Vagina (tissue), 2 donors: ENCODE results near the gene PALLD. TPM values are rescaled to one million over a fixed set of nuclear protein-coding genes. Genes with fewer than 3 reads are reported as not detected.

ENCODE experiments used
- DNase-seq, 2 donors: peaks; one replicate each; pipeline ENCODE4 v3.0.0-alpha.2; 2017; ENCODE audit errors: extremely low spot score in 2 of 2
- H3K27ac ChIP-seq: fragments of 200-600 bp; sonication (generic); one replicate; pipeline ENCODE4 v1.5.1; 2019
- H3K27me3 ChIP-seq: fragments of 200-600 bp; sonication (generic); one replicate; pipeline ENCODE4 v1.5.1; 2019
- H3K36me3 ChIP-seq, 2 donors: fragments of 200-600 bp; sonication (generic); one replicate each; pipeline ENCODE4 v1.5.1; 2017 to 2019
- H3K4me1 ChIP-seq: fragments of 200-600 bp; sonication (generic); one replicate; pipeline ENCODE4 v1.5.1; 2019
- H3K4me3 ChIP-seq, 2 donors: fragments of 200-600 bp; sonication (generic); 1 replicate in 1 of 2; 2 replicates in 1 of 2; pipeline ENCODE4 v1.5.1; 2016 to 2019
- H3K9me3 ChIP-seq: fragments of 200-600 bp; sonication (generic); one replicate; pipeline ENCODE4 v1.5.1; 2019
- POLR2A ChIP-seq, 2 donors: fragments of 450-650 bp; IDR thresholded peaks; one replicate each; pipeline ENCODE4 v1.6.1; 2017; ENCODE audit warnings: antibody characterized with exemption in 2 of 2, mild to moderate bottlenecking in 2 of 2, moderate library complexity in 2 of 2
- POLR2AphosphoS5 ChIP-seq, 2 donors: sonication (generic); formaldehyde crosslinking; IDR thresholded peaks; one replicate each; pipeline ENCODE4 v1.9.0; 2017; ENCODE audit warnings: antibody characterized with exemption in 2 of 2, mild to moderate bottlenecking in 2 of 2, low read depth in 1 of 2; ENCODE audit not compliant: insufficient read depth in 1 of 2
- intact Hi-C: fragments of 100-400 bp; cut with DNase I; formaldehyde crosslinking; loops from one replicate; pipeline ENCODE4 v1.15.1; 2023
- total RNA-seq: library from RNA; depleted of rRNA; stranded (reverse); fragments of >200 nt; gene quantifications from one replicate; pipeline ENCODE4 v1.2.3, GENCODE V29; 2016
- TF ChIP-seq, protein P1 (sequence below), 3 experiments: fragments of 450-650 bp in 2 of 3; fragments of 200-600 bp in 1 of 3; sonication (generic) in 1 of 3; IDR thresholded peaks; one replicate each; pipeline ENCODE4 v1.5.1; 2017 to 2019; ENCODE audit warnings: antibody characterized with exemption in 3 of 3, mild to moderate bottlenecking in 2 of 3, moderate library complexity in 2 of 3

The PALLD gene
- total RNA-seq, 1 donor from 2014 or later: 229 TPM

- intact Hi-C loops: no loop called here
- Histone ChIP-seq H3K4me3 (no peak overlapping the region), H3K4me1 (no peaks in the 10 kb centered on the region), H3K27me3 (no peaks in the 10 kb centered on the region), H3K36me3 (no peaks in the 10 kb centered on the region), H3K27ac (no peak overlapping the region), H3K9me3 (no peaks in the 10 kb centered on the region)
- DNase-seq: no peak
- TF ChIP-seq POLR2AphosphoS5 (IDR thresholded peaks at IDR 0.05; ENCODE audit: insufficient read depth in 1 of 2, low read depth in 1 of 2) (no peak), POLR2A (IDR thresholded peaks at IDR 0.05) (no peak)
- TF ChIP-seq, protein P1, sequence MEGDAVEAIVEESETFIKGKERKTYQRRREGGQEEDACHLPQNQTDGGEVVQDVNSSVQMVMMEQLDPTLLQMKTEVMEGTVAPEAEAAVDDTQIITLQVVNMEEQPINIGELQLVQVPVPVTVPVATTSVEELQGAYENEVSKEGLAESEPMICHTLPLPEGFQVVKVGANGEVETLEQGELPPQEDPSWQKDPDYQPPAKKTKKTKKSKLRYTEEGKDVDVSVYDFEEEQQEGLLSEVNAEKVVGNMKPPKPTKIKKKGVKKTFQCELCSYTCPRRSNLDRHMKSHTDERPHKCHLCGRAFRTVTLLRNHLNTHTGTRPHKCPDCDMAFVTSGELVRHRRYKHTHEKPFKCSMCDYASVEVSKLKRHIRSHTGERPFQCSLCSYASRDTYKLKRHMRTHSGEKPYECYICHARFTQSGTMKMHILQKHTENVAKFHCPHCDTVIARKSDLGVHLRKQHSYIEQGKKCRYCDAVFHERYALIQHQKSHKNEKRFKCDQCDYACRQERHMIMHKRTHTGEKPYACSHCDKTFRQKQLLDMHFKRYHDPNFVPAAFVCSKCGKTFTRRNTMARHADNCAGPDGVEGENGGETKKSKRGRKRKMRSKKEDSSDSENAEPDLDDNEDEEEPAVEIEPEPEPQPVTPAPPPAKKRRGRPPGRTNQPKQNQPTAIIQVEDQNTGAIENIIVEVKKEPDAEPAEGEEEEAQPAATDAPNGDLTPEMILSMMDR (IDR thresholded peaks at IDR 0.05): no peak
These were observed 6.1 kb upstream of the PALLD start for GRCh38 chr4:168490711-168491110.

- Histone ChIP-seq H3K36me3 (no peaks in the 10 kb centered on the region), H3K27ac (no peak overlapping the region), H3K9me3 (no peaks in the 10 kb centered on the region), H3K27me3 (no peaks in the 10 kb centered on the region), H3K4me1 (no peaks in the 10 kb centered on the region), H3K4me3 (no peak overlapping the region)
- DNase-seq: no peak
- intact Hi-C loops: no loop called here
- TF ChIP-seq, protein P1 (IDR thresholded peaks at IDR 0.05): no peak
- TF ChIP-seq POLR2A (IDR thresholded peaks at IDR 0.05) (no peak), POLR2AphosphoS5 (IDR thresholded peaks at IDR 0.05; ENCODE audit: insufficient read depth in 1 of 2, low read depth in 1 of 2) (no peak)
These were observed 5.3 kb upstream of the PALLD start for GRCh38 chr4:168491563-168491962.

GRCh38 chr4:168498251-168498650 lies 1.4 kb downstream of the PALLD start:
- Histone ChIP-seq H3K27ac (no peak overlapping the region), H3K27me3 (no peaks in the 10 kb centered on the region), H3K9me3 (no peaks in the 10 kb centered on the region), H3K4me1 (no peaks in the 10 kb centered on the region), H3K4me3 (no peak overlapping the region), H3K36me3 (no peaks in the 10 kb centered on the region)
- no peak for DNase-seq
- intact Hi-C loops: no loop called here
- TF ChIP-seq, protein P1 (IDR thresholded peaks at IDR 0.05): no peak
- TF ChIP-seq POLR2AphosphoS5 (IDR thresholded peaks at IDR 0.05; ENCODE audit: insufficient read depth in 1 of 2, low read depth in 1 of 2) (no peak), POLR2A (IDR thresholded peaks at IDR 0.05) (no peak)

- Histone ChIP-seq H3K36me3 (no peaks in the 10 kb centered on the region), H3K27ac (no peak overlapping the region), H3K9me3 (no peaks in the 10 kb centered on the region), H3K4me1 (no peaks in the 10 kb centered on the region), H3K4me3 (no peak overlapping the region), H3K27me3 (no peaks in the 10 kb centered on the region)
- intact Hi-C loops: no loop called here
- TF ChIP-seq, protein P1 (IDR thresholded peaks at IDR 0.05): no peak
- no peak for TF ChIP-seq POLR2A (IDR thresholded peaks at IDR 0.05)
- DNase-seq: no peak
These were observed 2.4 kb downstream of the PALLD start for GRCh38 chr4:168499241-168499640.

GRCh38 chr4:168501407-168501806 lies 4.6 kb downstream of the PALLD start:
- DNase-seq: no peak
- Histone ChIP-seq H3K9me3 (no peaks in the 10 kb centered on the region), H3K4me1 (no peaks in the 10 kb centered on the region), H3K36me3 (no peaks in the 10 kb centered on the region), H3K27me3 (no peaks in the 10 kb centered on the region), H3K27ac (no peak overlapping the region), H3K4me3 (no peak overlapping the region)
- intact Hi-C loops: no loop called here
- TF ChIP-seq POLR2A (IDR thresholded peaks at IDR 0.05) (no peak), POLR2AphosphoS5 (IDR thresholded peaks at IDR 0.05; ENCODE audit: insufficient read depth in 1 of 2, low read depth in 1 of 2) (no peak)
- TF ChIP-seq, protein P1 (IDR thresholded peaks at IDR 0.05): no peak
